Fibroblast of the aortic adventitia (primary cell): ENCODE data around the gene AUTS2. TPM values are rescaled to one million over a fixed set of nuclear protein-coding genes. Genes with fewer than 3 reads are reported as not detected.

Experiments
- DNase-seq: peaks from one replicate; pipeline ENCODE4 v3.0.0-alpha.2; 2010; ENCODE audit warnings: low read depth
- H3K4me3 ChIP-seq: 2 replicates; pipeline ENCODE4 v1.5.1; 2011; ENCODE audit warnings: low read depth, mild to moderate bottlenecking, control low read depth, low read length, moderate library complexity
- total RNA-seq: library from RNA; depleted of rRNA; stranded (reverse); fragments of >200 nt; gene quantifications from 2 replicates; pipeline ENCODE4 v1.2.3, GENCODE V29; 2012; ENCODE audit warnings: low replicate concordance
- TF ChIP-seq, protein P1 (sequence below): IDR thresholded peaks from 2 replicates; pipeline ENCODE4 v1.5.1; 2011; ENCODE audit warnings: mild to moderate bottlenecking, low read length, control low read depth, inconsistent platforms; ENCODE audit not compliant: insufficient read depth

Gene AUTS2
- total RNA-seq, 1 donor = 10.7 TPM

DNA sequence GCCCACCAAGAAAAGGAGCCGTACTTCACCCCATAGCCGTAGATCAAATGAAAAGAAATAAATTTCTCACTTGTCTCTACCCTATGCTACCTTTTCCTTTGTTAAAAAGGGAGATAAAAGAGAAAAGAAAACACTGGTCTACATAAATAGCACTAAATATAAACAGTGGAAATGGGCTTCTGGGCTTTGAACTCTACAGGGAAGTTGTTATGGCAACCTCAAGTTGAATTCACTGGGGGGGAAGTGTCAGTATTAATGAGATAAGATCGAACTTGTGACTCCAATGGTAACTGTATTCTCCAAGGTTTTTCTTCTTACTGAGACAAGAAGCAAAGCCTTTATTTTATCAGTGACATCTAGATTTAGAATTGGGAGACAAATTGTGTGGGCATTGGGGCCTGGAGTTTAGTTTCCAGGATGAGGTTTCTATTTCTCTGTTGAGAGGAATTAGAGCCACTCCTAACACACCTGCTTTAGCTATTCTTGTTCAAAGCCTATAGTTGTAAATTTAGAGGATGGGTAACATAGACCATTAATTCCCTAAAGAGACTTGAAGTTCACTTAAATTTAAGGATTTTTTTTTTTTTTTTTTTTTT lies 929.3 kb downstream of the AUTS2 start:
- DNase-seq = no peak
- TF ChIP-seq, protein P1, sequence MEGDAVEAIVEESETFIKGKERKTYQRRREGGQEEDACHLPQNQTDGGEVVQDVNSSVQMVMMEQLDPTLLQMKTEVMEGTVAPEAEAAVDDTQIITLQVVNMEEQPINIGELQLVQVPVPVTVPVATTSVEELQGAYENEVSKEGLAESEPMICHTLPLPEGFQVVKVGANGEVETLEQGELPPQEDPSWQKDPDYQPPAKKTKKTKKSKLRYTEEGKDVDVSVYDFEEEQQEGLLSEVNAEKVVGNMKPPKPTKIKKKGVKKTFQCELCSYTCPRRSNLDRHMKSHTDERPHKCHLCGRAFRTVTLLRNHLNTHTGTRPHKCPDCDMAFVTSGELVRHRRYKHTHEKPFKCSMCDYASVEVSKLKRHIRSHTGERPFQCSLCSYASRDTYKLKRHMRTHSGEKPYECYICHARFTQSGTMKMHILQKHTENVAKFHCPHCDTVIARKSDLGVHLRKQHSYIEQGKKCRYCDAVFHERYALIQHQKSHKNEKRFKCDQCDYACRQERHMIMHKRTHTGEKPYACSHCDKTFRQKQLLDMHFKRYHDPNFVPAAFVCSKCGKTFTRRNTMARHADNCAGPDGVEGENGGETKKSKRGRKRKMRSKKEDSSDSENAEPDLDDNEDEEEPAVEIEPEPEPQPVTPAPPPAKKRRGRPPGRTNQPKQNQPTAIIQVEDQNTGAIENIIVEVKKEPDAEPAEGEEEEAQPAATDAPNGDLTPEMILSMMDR = no peak
- H3K4me3 ChIP-seq = no peak overlapping the region

DNA sequence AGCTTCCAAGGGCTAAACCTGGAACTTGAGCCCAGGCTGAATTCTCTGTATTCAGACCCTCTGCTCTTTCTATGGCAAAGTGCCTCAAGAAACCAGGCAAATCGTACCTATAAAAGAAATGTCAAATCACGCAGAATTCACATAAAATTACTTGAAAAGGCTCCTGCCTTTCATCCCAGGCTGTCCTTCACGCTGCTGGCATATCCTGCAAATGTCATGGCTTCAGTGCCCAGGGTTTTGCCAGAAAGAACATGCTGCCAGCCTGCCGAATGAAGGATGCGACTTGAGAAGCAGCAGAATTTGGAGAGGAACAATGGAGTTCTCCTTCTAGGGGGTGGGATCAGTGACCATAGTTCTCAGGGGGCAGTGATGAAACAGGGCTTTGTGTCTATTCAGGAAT lies 931.2 kb downstream of the AUTS2 start:
- TF ChIP-seq, protein P1 = no peak
- no peak for DNase-seq
- no peak overlapping the region for H3K4me3 ChIP-seq

DNA sequence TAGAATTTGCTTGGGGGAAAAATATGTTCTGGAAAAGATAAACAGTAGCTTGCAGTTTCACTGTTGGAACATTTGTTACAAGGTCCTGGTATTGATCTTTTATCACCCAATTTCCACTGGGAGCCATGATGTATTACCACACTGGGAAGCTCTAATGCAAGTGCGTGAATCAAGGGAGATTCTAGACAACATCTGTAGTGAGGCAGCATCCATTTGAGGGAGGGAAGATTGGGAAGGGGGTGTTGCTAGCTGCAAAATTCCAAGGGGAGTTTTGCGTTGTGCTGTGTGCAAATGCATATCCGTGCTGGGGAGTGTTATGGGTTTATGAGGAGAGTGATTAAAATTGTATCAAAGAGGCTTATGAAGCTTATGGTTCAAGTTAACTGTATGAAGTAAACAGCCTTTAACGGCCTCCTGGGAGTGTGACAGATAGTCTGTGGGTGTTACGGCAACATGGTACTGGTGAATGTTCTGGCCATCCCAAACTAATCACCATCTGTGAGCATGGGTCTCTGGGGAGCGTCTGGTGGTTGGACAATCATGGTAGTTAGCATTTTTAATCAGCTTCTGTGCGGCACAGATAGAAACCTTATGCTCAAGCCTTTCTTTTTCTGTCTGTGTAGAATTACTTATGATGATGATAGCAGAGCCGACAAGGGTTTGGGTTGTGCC lies 931.8 kb downstream of the AUTS2 start:
- no peak overlapping the region for H3K4me3 ChIP-seq
- DNase-seq = no peak

DNA sequence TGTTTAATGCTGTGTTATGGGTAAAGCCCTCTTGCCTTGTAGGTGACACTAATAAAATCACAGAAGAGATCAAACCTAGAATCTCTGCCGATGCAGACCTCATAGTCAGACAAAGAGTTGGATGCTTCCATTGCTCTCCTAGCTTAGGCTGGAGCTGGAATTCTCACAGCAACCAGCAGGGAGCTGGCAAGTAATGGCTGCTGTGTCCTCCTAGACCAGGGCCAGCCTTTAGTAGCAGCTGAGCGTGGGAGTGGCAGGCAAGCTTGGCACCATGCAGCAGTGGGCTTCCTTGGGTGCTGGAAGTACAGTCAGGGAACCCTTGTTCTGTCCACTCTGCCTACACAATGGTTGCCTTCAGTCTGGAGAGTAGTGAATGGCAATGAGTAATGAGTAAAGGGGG lies 935.3 kb downstream of the AUTS2 start:
- no peak overlapping the region for H3K4me3 ChIP-seq
- TF ChIP-seq, protein P1 = no peak
- DNase-seq = no peak

More for the DNA sequence above, 931.8 kb downstream of the AUTS2 start:
- TF ChIP-seq, protein P1 = no peak

DNA sequence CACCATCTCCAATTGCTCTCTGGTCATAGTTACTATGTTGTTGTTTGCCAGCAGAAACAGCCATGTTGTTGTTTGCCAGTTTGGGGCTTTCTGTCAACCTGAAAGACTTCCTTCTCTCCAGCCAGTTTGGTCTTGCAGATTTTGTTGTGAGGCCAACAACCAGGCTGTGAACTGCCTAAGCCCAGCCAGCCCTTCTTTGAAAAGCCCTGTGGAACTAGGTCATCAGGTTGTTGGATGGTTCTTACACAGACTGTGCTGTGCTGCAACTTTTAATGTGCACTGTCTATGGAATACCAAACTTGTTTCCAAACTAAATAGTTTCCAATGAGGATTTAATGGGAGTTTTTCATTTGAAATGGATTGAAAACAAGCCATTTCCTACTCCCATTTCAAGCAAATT lies 940.9 kb downstream of the AUTS2 start:
- no peak overlapping the region for H3K4me3 ChIP-seq
- TF ChIP-seq, protein P1 = no peak
- no peak for DNase-seq

DNA sequence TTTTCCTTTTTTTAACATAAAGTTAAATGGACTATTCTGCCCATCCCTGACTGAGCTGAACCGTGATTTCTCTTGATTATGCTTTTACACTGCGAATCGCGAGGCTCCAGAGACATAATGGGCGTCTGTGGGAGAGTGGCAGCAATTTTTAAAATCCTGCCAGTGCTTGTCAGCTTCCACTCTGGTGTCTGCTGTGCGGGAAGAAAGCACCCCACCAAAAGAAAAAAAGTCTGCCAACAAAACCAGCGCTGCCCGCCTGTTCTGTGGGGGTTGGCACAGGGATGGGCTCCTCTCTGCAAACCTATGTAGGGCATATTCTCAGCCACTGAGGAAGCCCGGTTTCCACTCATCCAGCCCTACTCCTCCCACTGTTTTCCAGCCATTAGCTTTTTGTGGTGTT lies 941.3 kb downstream of the AUTS2 start:
- H3K4me3 ChIP-seq = no peak overlapping the region
- DNase-seq = no peak

More for the DNA sequence above, 941.3 kb downstream of the AUTS2 start:
- TF ChIP-seq, protein P1 = no peak
